Brain microvascular endothelial cell (primary cell): ENCODE results near the gene GGACT.

ENCODE experiments used
- DNase-seq: peaks from one replicate; pipeline ENCODE4 v3.0.0-alpha.2; 2020
- H3K27ac ChIP-seq: fragments of 250-450 bp; sonication (Bioruptor Pico); 2 replicates; pipeline ENCODE4 v1.5.1; 2020; ENCODE audit warnings: mild to moderate bottlenecking, moderate library complexity
- H3K27me3 ChIP-seq: fragments of 250-450 bp; sonication (Bioruptor Pico); replicated peaks from 2 replicates; pipeline ENCODE4 v1.5.1; 2020; ENCODE audit warnings: mild to moderate bottlenecking
- H3K36me3 ChIP-seq: fragments of 250-450 bp; sonication (Bioruptor Pico); replicated peaks from 2 replicates; pipeline ENCODE4 v1.5.1; 2020; ENCODE audit warnings: mild to moderate bottlenecking
- H3K4me3 ChIP-seq: 2 replicates; pipeline ENCODE4 v1.5.1; 2011; ENCODE audit warnings: low read depth, mild to moderate bottlenecking, control low read depth, low read length, moderate library complexity
- CTCF ChIP-seq: IDR thresholded peaks from 2 replicates; pipeline ENCODE4 v1.5.1; 2011; ENCODE audit warnings: low read depth, mild to moderate bottlenecking, moderate library complexity, low read length, control low read depth, inconsistent platforms; ENCODE audit errors: missing control alignments
- in situ Hi-C: cut with HindIII; loops from 2 replicates; pipeline ENCODE4 v1.10.0; 2017; ENCODE audit warnings: low sequenced_read_pairs, low pct_ligation_motif_present

The GGACT gene

DNA sequence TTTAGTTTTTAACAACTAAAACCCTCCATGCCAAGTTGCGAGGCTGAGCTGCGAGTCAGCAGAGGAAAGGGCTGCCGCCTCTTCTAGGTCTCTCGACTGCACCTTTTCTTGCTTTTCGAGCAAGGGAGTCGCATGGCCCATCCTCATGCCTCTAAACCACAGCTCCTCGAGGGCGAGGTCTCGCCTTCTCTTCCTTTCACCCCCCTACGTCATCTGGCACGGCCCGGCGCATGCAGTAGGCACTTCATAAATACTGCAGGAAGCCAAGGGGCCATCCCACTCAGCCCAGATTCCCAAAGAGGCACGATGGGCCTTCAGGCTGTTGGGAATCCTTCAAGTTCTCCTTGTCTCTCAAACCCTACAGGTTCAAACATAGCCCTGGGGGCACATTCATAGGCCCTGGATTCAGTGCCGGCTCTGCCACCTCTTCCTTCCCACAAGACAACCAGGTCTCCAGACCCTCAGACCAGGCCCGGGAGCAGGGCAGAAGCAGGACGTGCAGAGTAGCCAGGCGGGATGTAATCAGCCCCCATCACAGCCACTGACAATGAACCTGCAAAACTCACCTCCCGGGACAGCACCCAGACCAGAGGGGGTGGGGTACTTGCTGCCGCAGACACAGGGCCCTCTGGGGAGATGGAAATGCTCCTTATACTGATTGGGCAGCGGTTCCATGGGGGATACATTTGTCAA lies 41.7 kb downstream of the GGACT start:
- in situ Hi-C loops, result no loop called here
- DNase-seq, result no peak
- no peak for TF ChIP-seq CTCF
- H3K36me3 ChIP-seq, result no peaks in the 10 kb centered on the region
- H3K27ac ChIP-seq, result no peak overlapping the region
- H3K27me3 ChIP-seq, result no peaks in the 10 kb centered on the region
- H3K4me3 ChIP-seq, result no peak overlapping the region

DNA sequence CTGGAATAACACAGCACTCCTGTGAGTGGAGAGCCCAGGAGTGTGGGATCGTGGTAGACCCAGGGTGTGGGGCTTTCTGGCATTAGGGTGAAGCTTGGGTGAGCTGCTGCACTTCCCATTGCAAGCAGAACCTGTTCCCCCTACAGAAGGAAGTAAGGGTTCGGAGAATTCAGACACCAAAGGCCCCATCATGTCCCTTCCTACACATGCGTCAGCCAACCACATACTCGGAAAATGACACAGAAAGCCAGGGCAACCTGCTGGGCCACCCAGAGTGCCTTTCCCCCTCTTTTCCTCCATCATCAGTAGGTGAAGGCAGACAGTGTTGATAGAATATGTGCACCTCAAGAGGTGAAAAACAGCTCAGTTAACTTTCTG lies 42.9 kb downstream of the GGACT start:
- DNase-seq, result no peak
- in situ Hi-C loops, result no loop called here
- Histone ChIP-seq H3K36me3 (no peaks in the 10 kb centered on the region), H3K27ac (no peak overlapping the region), H3K27me3 (no peaks in the 10 kb centered on the region), H3K4me3 (no peak overlapping the region)
- TF ChIP-seq CTCF, result no peak

GRCh38 chr13:100544866-100545683 lies 43.5 kb downstream of the GGACT start:
- H3K27me3 ChIP-seq, result no peaks in the 10 kb centered on the region
- TF ChIP-seq CTCF, result no peak
- H3K27ac ChIP-seq, result no peak overlapping the region
- no peak overlapping the region for H3K4me3 ChIP-seq
- no peaks in the 10 kb centered on the region for H3K36me3 ChIP-seq
- peak; percentile 43 for DNase-seq
- in situ Hi-C loops, result no loop called here

GRCh38 chr13:100543872-100544602 lies 44.6 kb downstream of the GGACT start:
- no peak for TF ChIP-seq CTCF
- in situ Hi-C loops, result no loop called here
- Histone ChIP-seq H3K36me3 (no peaks in the 10 kb centered on the region), H3K27me3 (no peaks in the 10 kb centered on the region), H3K4me3 (peak overlapping the region; percentile 32), H3K27ac (no peak overlapping the region)
- DNase-seq, result peak; percentile 14

DNA sequence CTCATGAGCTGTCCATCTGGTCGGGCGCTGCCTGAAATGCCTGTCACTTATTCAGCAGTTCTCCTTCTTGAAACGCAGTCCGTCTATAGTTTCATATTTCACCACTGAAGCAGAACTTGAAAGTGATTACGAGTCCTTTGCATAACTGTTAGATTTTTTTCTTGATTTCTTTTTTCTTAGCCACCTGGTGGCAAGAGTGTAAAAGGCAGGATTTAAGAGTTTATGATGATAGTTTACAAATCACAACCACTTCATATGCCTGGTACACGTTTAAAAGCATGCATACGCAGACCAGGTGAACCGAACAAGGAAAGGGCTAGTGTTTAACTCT lies 45.8 kb downstream of the GGACT start:
- H3K4me3 ChIP-seq, result no peak overlapping the region
- H3K27ac ChIP-seq, result no peak overlapping the region
- no peaks in the 10 kb centered on the region for H3K36me3 ChIP-seq
- in situ Hi-C loops, result no loop called here
- peak; percentile 5 for DNase-seq
- peak; percentile 52 for TF ChIP-seq CTCF
- no peaks in the 10 kb centered on the region for H3K27me3 ChIP-seq
